Measurements from ENCODE around the gene CTDP1.
"Not testable (repeated sequence)": the region's sequence is repeated elsewhere in the genome, so short reads cannot be mapped to it uniquely, and the experiment has no call there.

The CTDP1 gene

DNA sequence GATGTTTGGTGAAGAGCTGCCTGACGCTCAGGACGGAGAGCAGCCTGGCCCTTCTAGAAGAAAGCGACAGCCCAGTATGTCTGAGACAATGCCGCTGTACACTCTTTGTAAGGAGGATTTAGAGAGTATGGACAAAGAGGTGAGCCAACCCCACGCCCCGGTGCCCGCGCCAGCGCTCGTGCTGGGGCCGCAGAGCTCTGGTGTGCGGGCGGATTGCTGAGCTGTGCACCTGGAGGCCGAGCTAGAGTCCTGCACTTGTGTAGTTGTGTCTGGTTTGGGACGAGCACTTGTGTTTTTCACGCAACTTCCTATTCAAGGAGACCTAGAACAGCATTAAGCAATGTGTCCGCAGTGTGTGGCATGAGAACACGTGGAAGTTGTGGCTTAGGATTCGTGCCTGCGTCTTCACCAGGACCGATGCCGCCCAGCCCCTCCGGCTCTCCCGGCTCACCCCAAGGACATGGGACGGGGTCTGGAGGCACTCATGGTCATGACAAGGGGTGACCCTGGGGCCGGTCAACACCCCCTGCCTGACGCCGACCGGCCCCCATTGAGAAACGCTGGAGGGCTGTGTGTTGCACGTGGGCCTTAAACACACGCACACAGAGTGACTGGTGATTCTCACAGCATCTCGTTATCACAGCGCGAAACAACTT is 49.5 kb downstream of the CTDP1 start:
- no peak for DNase-seq

DNA sequence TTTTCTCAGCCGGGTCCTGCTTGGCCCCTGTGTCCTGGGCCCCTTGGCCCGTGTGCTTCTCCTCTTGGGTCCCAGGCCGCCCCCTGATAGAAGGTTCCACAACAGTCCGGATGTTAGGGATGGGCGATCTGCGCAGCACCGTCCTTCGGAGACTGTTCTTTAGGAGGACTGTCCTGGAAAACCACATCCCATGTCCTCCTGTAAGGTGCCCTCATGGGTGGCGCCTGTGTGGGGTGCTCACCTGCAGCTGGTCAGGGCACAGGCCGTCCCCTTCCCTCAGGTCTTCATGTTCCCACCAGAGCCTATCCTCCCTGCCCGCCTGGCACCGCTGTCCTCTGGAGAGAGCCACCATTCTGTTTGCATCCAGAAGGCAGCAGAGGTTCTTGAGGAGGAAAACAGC is 50.0 kb downstream of the CTDP1 start:
- DNase-seq, result no peak

DNA sequence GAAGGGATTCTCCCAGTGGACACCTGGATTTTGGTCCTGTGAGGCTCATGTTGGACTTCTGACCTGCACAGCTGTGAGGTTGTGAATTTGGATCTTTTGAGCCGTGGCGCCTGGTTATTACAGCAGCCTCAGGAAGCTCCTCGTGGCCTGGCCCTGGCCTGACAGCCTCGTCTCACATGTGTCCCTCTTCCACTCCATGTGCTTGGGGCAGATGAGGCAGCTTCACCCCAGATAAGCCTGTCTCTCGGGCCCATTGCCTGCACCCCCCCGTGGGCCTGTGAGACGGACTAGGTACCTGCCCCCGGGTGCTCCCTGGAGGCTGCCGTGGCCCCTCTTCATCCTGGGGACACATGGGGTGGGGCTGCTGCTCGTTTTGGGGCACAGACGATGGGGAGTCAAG is 51.2 kb downstream of the CTDP1 start:
- DNase-seq, result no peak

DNA sequence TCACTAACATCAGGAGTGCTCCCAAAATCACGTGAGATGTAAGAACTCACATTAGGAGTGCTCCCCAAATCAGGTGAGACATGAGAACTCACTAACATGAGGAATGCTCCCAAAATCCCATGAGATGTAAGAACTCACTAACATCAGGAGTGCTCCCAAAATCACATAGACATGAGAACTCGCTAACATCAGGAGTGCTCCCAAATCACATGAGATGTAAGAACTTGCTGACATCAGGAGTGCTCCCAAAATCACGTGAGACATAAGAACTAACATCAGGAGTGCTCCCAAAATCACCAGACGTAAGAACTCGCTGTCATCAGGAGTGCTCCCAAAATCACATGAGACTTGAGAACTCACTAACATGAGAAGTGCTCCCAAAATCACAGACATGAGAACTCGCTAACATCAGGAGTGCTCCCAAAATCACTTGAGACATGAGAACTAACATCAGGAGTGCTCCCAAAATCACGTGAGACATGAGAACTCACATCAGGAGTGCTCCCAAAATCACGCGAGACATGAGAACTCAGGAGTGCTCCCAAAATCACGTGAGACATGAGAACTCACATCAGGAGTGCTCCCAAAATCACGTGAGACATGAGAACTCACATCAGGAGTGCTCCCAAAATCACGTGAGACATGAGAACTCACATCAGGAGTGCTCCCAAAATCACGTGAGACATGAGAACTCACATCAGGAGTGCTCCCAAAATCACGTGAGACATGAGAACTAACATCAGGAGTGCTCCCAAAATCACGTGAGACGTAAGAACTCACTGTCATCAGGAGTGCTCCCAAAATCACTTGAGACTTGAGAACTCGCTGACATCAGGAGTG is 52.5 kb downstream of the CTDP1 start:
- DNase-seq, result not testable (repeated sequence)

DNA sequence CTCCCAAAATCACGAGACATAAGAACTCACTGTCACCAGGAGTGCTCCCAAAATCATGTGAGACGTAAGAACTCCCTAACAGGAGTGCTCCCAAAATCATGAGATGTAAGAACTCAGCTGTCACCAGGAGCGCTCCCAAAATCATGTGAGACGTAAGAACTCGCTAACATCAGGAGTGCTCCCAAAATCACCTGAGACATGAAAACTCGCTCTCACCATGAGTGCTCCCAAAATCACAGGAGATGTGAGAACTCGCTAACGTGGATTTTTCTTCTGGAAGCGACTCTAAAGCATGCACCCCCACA is 53.1 kb downstream of the CTDP1 start:
- no peak for DNase-seq

DNA sequence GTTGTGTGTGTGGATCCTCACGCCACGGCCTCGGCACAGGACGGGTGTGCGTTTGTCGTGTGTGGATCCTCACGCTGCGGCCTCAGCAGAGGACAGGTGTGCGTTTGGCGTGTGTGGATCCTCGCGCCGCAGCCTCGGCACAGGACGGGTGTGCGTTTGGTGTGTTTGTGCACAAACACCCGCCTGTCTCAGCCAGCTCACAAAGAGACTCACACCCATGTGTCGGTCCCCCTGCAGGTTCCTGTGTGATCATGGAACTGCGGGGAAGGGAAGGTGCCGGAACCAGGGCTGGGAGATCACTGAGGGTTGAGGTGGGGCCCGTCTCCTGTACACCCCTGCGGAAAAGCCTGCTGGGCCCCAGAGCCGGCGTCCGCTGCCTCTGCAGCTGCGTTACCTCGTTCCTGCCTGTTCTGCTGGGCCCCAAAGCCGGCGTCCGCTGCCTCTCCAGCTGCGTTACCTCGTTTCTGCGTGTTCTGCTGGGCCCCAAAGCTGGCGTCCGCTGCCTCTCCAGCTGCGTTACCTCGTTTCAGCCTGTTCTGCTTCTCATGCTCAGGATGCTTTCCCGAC is 53.6 kb downstream of the CTDP1 start:
- no peak for DNase-seq

DNA sequence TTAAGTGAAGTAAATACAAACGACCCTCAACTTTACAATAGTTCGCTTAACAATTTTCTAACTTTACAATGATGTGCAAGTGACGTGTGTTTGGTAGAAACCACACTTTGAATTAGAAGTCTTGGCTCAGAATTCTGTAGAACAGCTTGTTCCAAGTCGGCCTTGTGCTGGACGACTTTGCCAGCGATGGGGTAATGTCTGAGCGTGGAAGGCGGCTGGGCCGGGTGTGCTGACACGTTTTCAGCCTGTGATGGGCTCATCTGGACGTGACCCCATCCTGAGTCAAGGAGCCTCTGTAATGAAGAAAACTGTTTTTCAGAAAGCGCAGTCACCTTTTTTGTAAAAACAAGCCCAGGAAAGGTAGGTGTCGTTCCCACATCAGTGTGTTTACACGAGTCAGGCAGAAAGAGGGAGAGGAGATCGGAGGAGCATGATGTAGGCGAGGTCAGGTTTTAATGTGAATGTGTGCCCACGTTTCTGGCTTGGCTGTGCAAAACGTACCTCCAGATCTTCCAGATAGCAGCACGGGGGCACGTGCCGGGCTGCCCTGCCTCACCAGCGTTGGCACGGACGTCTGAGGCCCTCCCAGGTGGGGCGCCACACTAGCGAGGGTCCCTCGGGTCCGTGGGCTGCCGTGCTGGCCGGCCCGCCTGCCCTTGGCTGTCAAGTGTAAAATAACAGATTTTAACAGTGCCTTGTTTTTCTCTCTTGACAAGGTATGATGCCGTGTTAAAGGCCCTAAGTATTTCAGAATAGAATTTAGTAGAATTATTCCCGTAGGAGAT is 54.6 kb downstream of the CTDP1 start:
- peak; percentile 8 for DNase-seq

DNA sequence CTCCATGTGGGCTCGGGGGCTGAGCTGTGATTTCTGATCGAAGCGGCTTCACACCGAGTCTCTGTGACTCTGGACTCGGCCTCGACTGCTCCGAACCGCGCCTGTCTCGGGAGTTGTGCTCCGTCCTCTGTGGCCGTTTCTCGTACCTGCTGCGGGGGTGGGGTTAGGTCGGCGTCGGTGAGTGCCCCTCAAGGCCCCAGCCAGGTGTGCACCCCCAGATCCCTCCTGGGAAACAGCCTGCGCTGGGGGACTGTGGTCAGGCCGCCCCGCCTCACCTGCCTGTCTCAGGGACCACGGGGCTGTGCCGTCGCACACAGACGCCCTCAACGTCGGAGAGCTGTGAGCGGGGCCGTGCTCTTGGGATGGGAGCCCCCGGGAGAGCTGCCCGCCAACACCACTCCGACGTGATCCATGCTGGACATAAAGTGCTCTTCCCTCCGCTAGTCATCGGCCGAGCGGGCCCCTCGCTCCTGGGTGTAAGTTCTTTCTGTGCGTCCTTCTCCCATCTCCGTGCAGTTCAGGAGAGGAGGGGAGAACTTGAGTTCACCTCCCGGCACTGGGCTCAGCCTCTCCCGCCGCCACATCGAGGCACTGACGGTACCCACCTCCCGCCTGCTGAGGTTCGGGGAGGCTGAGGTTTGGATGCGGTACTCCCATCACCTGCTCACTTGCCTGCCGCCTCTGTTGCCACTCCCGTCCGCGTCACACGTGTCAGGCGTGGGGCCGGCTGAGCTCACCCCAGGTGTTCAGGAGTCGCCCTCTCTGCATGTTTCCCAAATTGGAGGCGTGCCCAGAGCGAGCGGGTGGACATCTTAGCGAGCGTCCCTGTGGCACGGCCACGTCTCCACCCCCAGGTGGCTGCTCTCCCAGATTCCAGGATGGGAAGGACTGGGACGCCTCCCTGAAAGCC is 55.7 kb downstream of the CTDP1 start:
- DNase-seq, result no peak

DNA sequence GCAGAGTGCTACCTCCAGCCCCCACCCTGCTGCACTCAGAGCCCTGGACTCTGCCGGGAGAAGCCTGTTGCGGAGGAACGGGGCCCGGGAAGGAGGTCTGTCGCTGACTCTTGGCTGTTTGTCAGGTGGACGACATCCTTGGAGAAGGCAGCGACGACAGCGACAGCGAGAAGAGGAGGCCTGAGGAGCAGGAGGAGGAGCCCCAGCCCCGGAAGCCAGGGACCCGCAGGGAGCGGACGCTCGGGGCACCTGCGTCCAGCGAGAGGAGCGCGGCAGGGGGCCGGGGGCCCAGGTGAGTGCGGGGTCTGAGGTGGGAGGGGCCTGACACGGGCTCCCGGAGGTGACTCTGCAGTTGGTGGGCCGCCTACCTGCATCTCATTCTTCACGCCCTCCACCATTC is 56.6 kb downstream of the CTDP1 start:
- no peak for DNase-seq

DNA sequence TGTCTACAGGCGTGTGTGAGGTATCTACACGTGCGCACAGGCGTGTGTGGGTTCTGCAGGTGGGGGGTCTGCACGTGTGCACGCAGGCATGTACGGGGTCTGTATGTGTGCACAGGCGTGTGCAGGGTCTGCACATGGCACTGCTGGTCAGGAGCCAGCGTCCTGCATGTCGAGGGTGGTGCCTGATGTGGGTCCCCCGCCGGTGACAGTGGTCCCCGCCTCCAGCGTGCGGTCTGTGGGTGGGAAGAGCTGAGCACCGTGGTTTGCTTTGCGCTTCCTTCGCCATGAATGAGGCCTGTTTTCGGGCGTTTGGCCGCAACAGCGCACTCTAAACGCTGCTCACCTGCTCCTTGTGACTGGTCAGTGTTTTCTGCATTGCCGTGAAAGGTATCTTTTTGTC is 57.2 kb downstream of the CTDP1 start:
- no peak for DNase-seq

DNA sequence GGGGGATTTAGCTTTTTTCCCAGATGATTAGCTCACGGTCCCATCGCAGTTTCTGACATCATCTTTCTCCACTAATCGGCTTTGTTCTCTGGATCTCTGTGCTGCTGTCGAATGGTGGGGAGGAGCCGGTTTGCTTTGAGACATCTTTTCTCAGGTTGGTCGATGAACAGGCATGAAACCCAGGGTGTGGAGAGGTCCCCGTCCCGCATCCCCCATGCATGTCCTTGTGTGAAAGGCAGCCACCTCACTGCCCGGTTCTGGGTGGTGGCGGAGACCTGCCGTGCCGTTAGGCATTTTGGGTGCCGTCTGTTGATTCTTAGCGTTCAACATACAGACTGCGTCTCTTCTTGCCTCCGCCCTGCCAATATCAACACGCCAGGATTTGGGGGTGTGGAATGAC is 57.8 kb downstream of the CTDP1 start:
- no peak for DNase-seq

DNA sequence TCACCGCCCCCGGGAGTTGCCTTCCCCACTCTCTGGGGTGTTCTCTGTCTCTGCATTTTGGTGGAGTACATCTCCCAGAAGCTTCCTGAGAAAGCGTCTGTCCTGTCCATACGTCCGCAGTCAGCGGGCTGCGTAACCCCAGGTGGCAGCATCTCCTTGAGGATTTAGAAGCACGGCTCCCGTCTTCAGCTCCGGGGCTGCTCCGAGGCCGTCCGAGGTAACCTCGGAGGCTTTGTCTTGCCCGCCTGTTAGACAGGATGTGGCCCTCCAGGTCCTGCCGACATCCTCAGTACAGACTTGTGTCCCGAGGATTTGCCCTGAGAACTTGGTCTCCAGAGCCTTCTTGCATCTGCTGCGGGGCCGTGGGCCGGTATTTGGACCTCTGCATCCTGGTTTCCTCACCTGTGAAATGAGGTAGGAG is 58.4 kb downstream of the CTDP1 start:
- no peak for DNase-seq

DNA sequence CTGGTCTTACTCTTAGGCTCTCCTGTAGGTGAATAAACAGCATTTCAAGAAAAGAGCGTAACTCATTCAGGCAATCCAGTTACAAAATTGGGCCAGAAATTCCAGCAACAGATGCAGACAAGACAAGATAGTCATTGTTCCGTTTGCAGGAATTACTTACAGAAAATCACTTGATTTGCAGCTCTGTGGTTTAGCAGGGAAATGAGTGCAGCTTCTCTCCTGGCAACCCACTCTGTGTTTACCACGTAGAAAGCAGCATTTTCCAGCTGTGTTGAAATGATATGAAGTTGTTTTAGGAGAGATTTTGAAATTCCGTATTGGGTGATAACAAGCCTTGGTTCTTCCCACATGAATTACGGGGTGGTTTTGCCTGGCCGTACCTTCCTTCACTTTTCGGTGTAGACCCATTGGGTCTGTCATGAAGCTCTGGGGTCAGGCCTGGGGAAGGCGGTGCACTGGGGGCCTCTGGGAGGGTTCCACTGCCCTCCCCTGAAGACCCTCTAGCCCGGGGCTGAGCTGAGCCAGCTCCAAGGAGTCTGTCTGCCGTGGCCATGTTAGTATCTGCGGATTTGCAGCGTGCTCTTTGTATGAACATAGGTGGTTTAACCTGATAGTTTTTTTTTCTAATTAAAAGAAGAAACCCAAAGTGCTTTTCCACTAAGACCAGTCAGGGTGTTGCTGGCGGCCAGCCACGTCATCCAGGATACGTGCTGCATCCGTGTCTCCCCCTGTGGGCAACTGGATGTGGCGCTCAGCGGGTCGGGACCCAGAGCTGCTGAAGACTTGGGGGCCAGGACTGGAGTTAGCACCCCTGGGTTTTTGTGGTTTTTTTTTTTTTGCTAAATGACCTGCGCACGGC is 59.2 kb downstream of the CTDP1 start:
- no peak for DNase-seq

DNA sequence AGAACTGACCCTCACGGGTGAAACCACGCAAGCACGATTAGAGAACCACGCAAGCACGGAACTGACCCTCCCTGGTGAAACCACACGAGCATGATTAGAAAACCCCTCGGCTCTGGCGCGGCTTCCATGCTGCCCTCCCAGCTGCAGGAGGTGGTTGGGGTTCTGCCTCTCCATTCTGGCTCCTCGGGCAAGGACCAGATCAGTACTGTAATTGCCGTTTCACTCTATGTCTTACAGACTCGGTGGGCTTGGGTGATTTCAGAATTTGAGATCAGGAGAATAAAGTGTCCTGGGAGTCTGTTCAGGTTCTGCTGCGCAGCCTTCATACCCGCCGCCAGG is 59.8 kb downstream of the CTDP1 start:
- no peak for DNase-seq

DNA sequence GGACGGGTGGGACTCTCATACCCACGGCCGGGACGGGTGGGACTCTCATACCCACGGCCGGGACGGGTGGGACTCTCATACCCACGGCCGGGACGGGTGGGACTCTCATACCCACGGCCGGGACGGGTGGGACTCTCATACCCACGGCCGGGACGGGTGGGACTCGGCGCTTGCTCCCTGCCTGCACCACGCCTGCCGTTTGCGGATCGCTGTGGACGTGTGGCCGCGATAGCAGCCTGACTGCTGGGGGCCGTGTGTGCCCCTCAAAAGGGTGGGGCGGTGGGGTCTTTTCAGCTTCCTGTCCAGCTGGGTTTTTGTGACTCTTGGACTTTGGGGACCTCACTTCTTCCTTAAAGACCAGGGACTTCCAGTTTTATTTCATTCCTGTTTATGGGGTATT is 60.4 kb downstream of the CTDP1 start:
- not testable (repeated sequence) for DNase-seq

DNA sequence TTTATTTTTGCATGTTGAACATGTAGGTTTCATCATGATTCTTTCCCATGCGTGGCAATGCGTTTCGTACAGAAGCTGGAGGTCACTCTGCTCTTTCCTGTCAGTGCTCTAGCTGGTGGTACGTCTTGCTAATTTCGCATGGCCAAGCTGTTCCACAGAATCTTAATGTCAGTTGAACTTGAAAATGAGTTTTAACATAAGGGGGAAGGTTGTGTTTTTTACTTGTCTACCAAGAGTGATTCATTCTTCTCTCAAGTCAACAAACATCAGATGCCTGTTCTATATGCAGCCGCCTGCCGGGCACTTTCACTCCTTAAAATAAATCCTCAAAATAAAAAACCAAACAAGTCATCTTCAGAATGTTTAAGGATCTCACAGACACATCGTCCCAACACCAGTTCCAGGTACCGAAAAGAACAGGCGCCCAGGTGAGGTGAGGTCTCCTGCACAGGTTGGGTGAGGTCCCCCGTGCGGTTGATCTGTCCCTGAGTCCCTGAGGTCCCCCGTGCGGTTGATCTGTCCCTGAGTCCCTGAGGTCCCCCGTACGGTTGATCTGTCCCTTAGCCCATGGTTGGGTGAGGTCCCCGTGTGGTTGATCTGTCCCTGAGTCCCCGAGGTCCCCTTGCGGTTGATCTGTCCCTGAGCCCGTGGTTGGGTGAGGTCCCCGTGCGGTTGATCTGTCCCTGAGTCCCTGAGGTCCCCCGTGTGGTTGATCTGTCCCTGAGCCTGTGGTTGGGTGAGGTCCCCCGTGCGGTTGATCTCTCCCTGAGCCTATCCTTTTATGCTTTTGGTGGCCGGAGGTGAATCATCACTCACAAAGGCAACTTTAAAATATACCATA is 61.1 kb downstream of the CTDP1 start:
- DNase-seq, result no peak

DNA sequence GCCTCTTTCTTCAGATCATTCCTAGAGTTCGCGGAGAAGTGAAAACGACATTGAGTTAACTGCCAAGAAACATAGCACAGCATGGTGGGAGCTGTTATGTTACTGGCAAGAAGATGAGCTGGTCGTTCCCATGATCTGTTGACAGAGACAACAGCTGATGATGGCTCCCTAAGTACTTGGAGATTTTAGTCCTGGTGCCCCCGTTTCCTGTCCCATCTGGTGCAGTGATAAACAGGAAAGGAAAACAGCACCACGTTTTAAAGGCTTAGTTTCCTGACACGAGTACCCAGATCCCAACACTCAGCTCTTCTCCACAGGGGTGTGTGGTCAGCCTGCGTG is 61.7 kb downstream of the CTDP1 start:
- DNase-seq, result no peak

DNA sequence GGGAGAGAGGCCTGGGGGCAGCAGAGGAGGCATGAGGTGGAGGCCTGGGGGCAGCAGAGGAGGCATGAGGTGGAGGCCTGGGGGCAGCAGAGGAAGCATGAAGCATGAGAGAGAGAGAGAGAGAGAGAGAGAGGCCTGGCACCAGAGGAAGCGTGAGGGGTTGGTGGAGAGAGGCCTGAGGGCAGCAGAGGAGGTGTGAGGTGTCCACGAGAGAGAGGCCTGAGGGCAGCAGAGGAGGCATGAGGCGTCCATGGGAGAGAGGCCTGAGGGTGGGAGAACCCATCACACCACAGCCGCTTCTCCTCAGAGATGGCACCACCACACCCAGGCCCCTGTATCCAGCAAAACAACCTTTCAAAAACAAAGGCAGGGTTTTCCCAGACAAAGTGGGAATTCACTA is 62.5 kb downstream of the CTDP1 start:
- DNase-seq, result no peak

DNA sequence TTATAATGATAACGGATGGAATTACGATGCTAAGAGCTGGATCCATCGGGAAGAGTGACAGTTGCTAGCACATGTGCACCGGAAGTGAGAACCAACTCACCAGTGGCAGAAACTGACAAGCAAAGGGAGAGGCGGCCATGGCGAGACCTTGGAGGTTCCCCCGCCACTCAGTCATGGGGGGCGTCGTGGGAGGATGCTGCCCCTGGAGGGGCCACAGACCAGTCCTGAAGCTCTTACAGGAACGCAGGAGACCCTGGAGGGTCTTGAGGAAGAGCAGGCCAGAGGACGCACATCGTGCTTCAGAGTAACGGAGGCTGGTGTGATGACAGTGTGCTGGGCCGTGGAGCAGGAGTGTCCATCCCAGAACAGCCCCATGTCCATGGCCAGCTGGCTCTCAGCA is 65.0 kb downstream of the CTDP1 start:
- no peak for DNase-seq

DNA sequence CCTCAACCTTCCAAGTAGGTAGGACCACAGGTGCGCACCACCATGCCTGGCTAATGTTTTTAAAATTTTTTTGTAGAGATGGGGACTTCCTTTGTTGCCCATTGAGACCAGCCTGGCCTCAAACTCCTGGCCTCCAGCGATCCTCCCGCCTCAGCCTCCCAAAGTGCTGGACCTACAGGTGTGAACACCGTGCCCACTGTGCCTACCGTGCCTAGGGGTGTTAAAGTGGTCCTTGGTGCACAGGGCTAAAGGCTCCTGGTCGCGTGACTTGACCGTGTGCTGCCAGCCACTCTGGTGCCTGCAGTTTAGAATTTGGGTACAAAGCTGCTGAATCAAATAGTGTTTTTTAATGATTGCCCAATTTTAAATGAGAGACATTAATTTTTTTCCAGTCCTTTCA is 67.1 kb downstream of the CTDP1 start:
- no peak for DNase-seq
